Left renal cortex interstitium (tissue), 4 donors: Measurements from ENCODE around the gene RAP2A. TPM values are rescaled to one million over a fixed set of nuclear protein-coding genes. Genes with fewer than 3 reads are reported as not detected.

Experiments used
- DNase-seq, 4 donors: peaks; one replicate each; pipeline ENCODE4 v3.0.0-alpha.2; 2013; ENCODE audit warnings: low read depth in 4 of 4, low spot score in 2 of 4, missing footprints in 1 of 4
- polyA plus RNA-seq, 4 donors: library from polyadenylated mRNA; unstranded; fragments of 120-200 nt; gene quantifications; one replicate each; pipeline ENCODE4 v1.2.1, GENCODE V29; 2013; ENCODE audit not compliant: insufficient read length in 4 of 4

RAP2A gene
- polyA plus RNA-seq, 4 donors = 36.6 to 42.5 (median 40.9) TPM

DNA sequence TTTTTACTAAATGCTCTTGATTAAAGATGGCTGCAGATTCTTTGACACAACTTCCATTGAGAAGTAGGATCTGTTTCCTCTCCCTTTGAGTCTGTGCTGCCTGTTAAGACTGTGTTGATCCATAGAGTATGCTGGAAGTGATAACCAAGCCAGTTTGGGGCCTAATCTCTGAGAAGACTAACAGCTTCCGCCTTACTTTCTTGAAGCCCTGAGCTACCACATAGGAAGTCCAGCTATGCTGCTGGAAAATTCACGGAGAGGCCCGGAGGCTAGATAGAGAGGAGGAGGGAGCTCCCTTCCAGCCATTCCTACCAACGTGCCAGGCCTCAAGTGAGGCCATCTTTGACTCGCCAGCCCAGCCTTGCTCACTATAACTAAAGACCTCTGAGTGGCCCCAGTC is 12.5 kb downstream of the RAP2A start:
- DNase-seq = no peak

DNA sequence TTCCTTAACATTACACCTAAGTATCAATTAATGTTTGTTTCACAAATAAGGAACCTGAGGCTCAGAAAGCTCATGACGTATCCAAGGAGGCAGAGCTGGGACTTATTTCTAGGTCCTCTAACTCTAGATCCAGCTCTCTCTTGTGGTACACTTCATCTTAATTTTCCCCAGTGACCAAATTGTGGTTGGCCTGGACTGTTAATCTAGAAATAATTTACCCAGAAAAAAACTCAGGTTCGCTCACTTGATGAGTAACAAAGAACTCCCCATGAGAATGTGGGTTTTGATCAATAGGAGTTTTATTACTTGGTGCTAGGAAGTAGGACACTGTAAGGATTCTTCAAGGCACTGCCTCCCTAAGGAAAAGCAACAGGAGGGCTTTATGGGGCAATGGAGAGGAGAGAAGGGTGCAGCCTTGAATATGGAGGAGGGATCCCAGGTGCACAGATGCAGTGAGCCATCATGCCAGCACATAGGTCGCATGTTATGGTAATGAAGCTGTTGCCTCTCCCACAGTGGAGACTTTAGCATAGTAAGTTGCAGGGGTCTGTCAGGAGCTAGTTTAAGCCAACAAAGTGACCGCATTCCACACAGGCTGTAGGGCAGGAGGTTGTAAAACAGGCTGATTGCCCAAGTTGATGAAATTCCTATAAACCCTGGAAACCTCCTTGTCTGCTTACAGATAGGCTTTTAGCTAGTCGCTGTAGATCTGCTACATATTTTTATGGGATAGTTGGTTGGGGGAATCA is 14.7 kb downstream of the RAP2A start:
- DNase-seq = no peak

DNA sequence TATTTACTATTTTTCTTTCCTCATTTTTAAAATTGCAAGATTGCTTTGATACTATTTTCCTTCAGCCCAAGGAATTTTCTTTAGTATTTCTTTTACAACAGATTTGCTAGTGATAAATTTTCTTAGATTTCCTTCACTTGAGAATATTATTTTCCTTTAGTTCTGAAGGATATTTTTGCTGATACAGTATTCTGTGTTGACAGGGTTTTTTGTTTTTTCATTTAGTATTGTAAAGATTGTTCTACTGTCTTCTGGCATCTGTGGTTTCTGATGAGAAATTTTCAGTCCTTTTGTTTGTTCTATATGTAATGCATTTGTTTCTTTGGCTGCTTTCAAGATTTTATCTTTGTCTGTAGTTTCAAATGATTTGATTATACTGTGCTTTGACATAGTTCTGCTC is 20.7 kb downstream of the RAP2A start:
- DNase-seq = no peak

DNA sequence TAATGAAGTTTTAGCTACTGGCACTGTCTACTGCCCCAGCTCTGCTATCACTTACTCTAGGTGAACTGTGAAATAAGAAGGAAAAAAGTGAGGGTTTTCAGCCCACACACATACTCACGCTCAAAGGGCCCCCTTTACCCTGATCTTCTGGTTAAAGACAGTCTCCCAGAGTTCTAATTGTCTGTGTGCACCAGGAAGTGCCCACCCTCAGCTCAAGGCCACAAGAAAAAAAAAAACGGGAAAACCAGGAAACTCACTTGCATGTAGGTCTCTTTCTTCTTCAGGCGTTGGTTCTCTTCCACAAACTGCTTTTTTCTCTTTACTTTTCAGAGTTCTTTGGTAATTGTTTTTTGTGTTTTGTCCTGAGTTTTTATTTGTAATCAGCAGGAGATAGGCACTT is 22.1 kb downstream of the RAP2A start:
- no peak for DNase-seq

DNA sequence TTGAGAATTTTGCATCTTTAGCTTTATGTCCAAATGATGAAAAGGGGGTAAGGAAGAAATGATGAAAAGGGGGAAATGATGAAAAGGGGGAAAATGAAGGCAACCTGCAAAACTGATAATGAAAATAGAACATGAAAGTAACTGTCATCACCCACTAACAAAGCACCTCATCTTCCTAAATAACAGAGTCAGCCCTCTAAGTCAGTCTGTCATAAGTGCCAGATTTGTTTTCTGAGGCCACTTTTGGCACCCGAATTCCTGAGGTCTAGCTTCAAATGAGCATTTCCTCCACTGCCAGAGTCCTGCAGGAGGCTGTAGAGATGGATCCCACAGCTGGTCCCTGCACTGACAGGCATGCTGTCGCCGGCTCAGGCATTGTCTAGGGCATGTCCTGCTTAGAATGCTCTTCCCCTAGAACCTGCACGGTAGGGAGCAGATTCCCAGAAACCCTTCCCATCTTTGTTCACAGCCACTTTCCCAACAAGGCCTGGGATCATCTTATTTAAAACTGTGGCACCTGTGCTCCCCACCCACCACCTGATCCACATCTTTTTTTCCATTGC is 25.3 kb downstream of the RAP2A start:
- no peak for DNase-seq

DNA sequence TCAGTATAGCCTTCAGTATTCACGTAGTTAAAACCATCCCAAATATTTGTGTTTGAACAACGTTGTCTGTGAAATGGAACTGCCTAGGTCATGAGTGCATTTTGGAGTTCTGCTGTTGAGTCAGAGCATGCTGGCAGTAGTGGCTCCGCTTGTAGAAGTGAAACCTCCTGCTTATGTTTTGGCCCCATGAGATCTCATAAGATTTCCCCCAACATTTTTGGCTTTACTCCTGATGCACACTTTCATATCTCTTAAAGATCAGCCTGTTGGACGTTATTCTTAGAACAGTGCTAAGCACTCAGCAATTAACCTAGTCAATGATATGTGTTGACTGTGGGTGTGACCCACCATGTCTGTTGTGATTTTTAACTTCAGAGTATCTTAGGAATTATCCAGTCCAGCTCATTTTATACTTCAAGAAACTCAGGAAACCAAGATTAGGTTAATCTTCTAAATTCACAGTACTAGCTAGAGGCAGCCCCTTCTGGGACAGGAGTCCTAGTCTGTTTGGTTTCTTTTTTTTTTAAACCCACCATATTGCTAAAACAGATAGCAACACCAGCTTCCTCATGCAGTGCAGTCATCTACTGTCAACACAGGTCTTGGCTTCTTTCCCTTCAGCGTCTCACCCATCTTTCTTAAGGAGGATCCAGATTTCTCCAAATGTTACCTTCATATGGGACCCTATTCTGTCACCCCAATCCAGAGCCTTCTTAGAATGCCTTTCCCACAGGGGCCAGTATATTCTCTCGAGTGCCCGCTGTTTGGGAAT is 26.2 kb downstream of the RAP2A start:
- DNase-seq = no peak

DNA sequence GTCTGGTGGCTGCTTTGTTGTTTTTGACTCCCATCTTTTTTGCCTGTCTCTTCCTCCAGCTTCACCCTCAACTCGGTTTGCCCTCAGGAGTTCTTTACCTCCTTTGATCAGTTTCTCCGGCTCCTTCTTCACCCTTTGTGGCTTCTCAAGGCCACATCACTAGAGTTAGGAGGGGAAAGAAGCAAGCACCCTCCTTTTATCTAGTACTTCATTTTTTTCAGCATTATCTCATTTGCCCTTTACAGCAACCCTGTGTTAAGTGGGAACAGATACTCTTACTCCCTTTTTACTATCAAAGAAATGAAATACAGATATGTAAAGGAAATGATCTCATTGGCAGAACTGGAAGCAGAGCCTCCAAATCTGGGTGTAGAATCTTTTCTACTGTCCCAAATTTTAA is 26.9 kb downstream of the RAP2A start:
- DNase-seq = no peak

DNA sequence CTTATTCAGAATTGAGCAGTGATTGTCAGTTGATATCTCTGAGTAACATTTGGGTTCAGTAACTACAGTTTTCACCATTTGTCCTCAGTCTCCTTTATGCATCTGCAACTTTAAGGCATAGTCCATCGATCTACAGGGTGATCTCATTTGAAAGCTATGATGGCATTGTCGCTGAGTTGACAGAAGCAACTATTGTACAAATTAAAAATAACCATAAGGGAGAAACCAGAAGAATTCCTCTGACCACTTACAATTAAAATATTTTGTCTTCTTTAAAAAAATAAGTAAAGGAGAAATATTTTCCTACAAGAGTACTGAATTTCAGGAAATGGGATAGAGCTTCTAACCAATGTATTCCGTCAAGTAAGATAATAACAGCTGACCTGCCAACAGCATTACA is 30.6 kb downstream of the RAP2A start:
- no peak for DNase-seq

DNA sequence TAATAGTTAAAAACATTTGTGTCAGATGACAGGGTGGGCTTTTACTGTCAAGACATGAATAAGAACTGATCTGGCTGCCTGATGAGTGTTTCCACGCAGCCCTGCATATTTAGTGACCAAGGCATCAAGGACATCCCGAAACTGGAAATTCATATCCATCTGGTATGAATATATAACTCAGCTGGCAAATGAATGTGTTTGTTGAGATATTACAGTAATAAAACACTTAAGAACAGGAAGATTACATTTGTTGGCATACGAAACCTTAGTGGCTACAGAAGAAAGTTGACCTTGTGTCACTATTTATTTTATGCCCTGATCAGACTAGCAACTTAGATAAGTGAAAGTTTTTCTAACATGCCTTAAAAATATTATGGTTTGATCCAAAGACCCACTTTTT is 32.8 kb downstream of the RAP2A start:
- no peak for DNase-seq

DNA sequence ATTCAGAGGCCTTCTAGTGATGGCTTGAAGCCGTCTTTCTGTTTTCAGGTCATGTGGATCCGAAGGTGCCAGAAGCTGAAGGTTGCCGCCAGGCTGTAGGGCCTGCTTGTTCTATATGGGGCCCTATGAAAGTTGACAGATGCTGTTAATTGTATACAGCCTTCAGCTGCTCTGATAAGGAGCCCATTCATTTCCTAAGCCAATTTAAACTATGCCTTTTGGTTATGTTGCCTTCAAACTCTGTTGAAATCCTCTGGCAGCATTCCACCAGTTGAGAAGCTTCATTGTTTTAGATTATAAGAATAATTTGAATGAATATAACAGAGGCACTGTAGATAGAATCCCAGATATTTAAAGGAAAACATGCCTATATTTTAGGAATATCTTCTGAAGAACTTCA is 34.4 kb downstream of the RAP2A start:
- no peak for DNase-seq

DNA sequence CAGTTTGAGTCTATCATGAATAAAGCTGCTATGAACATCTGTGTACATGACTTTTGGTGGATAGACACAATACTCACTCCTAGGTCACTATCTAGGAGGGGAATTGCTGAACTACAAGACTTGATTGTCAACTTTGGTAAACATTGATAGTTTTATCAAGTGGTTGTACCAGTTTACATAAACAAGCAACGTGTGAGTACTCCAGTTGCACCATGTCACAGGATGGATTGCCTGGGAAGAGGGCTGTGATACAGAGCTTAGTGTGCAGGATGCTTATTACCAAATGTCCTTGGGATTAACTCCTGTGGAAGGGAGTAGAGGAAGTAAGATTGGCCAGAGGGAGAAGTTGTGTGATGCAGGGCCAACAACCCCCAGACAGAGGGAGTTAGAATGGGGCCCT is 37.7 kb downstream of the RAP2A start:
- DNase-seq = no peak

DNA sequence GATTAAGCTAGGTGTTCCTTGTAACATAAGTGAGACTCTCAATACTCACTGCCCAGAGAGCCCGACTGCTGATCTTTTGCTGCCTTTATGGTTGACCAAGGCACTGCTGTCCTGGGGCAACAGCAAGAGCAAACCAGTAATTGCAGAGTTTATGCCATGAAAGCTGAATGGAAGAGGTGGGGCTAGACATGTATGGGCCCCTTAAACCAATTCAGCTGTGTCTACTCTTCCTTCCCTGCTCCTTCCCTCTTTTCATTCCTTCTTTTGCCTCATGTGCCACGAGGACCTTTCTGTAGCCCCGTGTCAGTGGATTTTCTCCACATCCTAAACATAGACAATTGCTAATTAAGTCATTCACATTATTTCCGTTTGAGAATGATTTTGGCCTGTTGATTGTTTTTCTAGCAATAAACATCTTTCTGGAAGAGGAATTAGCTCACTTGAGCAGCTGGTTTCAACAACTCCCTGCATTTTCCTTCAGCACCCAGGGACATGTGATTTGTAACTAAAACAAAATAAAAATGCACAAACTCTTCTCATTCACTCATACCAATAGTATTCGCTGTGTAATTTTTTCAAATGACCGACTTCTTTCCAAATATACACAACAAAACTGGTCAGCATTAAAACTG is 40.5 kb downstream of the RAP2A start:
- peak in 3 of 4 donors; percentile 51 to 65 (median 59) for DNase-seq

DNA sequence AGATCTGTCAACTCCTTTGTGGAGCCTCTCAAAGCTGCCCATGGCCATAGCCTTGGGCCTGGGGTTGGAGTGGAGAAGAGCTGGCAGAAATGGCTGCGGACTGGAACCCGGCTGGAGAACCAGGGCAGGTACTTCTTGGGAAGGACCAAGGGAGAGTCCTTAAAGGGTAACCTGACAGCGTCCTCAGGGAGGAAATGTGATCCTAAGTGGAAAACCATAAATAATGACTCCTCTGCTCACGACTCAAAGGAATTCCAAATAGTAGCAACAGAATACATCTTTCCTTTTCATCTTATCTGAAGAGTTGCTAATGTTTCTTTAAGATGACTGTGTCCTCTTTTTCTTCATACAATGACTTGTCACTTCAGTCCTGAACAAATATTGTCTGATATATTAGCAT is 41.0 kb downstream of the RAP2A start:
- no peak for DNase-seq

DNA sequence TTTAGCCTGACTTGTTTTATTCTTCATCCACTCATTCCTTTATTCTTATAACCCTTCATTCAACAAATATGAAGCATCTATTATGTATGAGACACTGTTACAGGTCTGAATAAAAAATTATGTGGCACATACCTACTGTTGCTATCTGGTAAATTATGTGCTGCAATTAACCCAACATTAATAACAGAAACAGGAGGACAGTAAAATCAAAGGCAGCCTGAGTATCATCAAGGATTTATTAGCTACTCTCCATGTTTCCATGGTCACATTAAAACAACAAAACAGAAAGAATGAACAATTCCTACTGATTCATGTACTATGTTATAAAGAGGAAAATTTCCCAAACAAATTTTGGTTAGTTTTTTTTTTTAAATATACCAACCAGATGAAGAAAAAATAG is 43.9 kb downstream of the RAP2A start:
- no peak for DNase-seq

DNA sequence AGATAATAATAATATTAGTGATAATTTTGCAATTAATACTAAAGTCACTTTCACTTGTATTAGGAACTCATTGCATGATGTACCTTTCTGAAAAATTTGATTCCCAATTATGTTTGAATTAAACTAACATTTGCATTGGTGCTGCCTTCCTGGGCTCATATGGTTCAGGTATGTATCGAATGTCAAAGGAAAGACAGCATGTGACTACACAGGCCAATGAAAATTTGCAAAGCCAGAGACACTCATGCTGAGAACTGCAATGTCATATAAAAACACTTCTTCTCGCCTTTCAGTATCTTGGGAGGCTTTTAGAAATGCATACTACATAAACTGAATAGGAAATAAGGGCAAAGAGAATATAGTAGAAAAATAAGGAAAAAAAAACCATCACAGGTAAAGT is 44.3 kb downstream of the RAP2A start:
- DNase-seq = no peak

DNA sequence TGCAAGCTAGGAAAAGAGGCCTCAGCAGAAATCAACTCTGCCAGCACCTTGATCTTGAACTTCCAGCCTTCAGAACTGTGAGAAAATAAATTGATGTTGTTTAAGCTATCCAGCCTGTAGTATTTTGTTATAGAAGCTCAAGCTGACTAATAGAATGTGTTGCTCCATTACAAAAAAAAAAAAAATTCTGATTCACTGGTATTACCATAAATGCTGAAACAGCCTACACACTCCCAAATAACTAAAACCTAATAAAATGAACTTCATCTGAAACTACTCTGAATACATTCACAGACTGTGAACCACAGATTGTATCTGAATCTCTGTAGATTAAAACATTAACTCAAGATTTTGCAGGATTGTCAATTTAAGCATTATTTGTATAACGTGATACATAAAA is 49.5 kb downstream of the RAP2A start:
- DNase-seq = no peak

DNA sequence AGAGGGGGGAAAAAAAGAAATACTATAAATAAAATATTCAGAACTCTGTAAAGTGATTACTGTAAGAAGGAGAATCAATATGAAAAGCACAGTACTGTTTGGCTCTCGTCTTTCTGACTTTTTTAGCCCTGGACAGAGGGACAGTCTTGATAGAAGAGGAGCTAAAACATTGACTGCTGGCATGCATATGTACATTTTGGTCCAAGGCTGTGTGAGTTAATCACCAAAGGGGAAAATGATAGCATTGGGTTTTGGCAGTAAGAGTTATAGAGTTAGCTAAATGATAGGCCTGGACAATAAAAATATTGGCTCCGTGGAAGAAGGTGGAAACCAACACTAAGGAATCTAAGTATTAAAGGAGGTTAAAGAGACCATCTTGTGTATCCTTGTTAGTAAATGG is 50.3 kb downstream of the RAP2A start:
- DNase-seq = no peak

DNA sequence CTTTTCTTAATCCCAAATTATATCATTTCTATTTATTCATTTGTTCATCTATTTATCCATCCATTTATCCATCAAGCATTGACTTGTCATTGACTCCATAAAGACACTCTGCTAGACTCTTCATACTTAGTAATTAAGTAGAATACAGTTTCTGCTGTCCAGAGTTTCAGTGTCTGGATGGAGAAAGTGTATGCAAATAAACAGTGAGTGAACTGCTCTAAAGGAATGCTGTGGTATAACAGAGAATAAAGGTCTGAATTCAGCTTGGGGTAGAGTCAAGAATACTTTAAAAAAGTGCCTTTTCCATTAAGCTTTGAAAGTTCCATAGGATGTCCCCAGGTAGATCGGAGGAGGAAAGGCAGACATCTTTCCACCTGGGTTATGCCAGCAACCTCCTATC is 51.4 kb downstream of the RAP2A start:
- no peak for DNase-seq

DNA sequence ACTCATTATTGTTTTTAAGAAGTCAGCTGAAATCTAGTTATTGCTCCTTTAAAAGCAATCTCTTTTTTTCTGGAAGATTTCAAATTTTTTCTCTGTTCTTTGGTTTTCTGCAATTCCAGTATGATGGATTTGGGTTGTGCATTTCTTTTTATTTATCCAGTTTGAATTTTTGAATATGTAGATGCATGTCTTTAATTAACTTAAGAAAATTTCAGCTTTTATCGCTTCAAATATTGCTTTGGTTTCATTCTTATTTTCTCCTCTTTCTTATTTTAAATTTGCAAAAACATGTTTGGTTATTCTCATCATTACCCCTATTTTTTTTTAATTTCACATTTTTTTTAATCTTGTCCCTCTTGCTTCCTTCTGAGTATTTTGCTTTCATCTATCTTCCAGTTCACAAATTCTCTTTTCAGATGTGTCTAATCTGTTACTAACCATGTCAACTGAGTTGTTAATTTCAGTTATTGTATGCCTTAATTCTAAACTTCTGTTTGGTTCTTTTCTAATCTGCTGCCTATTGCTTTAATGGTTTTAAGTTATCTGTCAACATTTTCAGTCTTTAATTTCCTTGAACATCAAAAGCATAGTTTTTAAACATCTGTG is 56.8 kb downstream of the RAP2A start:
- no peak for DNase-seq

DNA sequence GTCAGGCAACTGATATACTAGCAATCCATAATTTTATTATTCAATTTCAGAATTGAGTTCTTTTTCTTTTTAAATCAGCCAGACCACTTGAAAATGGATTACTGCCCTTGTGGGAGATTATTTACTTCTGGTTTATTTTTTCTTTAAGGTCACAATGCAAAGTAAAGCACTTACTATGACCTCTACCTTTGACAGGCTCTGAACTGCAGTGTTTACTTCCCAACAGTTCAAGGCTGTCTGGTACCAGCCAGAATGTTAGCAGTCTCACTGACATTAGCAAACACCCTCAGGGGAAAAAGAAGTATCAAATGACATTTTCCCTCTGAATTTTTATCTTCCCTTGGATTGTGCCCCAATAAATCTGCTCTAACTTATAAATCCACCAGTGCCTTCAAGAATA is 57.5 kb downstream of the RAP2A start:
- no peak for DNase-seq

DNA sequence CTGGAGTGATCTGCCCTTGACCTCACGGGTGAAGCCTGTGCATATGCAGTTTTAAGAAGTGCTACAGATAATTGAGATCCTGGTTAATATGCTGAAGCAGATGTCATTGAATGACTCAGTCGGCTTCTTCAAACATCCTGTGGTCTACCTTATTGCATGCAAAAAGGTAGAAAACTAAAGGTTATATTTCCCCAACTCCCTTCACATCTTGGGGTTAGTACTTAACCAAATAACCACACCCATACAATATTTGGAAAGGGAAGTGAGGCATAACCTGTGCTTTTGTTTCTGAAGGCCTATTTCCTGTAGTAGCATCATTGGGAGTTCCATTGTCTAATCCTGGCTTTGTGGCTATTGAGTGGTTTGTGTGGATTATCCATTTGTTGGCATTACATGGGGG is 58.3 kb downstream of the RAP2A start:
- DNase-seq = no peak
